NCI-H2196 (cell line): ENCODE measurements around the gene HSH2D.

Source experiments
- DNase-seq: peaks from one replicate; lab custom pipeline; 2025; ENCODE audit not compliant: unreplicated experiment; lab: John Stamatoyannopoulos, UW

Gene HSH2D

GRCh38 chr19:16191216-16191908, 47.9 kb downstream of the HSH2D start:
- DNase-seq, result no peak

- DNase-seq, result no peak
Observed at GRCh38 chr19:16193466-16193865, 50.0 kb downstream of the HSH2D start.

GRCh38 chr19:16197188-16197621, 53.7 kb downstream of the HSH2D start:
- no peak for DNase-seq

GRCh38 chr19:16197622-16198369, 54.3 kb downstream of the HSH2D start, which contains the start of gene AP1M1:
AP1M1 (plus strand) TSS chr19:16197911; CDS start chr19:16198027, 116 bp downstream.
- peak; percentile 98 for DNase-seq

- no peak for DNase-seq
Observed at GRCh38 chr19:16198370-16198651, 54.8 kb downstream of the HSH2D start.

GRCh38 chr19:16199275-16199932, 55.9 kb downstream of the HSH2D start:
- no peak for DNase-seq

GRCh38 chr19:16200038-16201010, 56.8 kb downstream of the HSH2D start:
- DNase-seq, result no peak

- no peak for DNase-seq
Observed at GRCh38 chr19:16201011-16201391, 57.5 kb downstream of the HSH2D start.

GRCh38 chr19:16202320-16203255, 59.1 kb downstream of the HSH2D start:
- no peak for DNase-seq

GRCh38 chr19:16203256-16204004, 59.9 kb downstream of the HSH2D start:
- no peak for DNase-seq

GRCh38 chr19:16204005-16204294, 60.5 kb downstream of the HSH2D start:
- DNase-seq, result no peak

GRCh38 chr19:16205205-16206045, 61.9 kb downstream of the HSH2D start:
- no peak for DNase-seq

GRCh38 chr19:16206046-16206605, 62.6 kb downstream of the HSH2D start:
- no peak for DNase-seq

GRCh38 chr19:16206637-16207036, 63.2 kb downstream of the HSH2D start:
- no peak for DNase-seq

GRCh38 chr19:16207063-16207462, 63.6 kb downstream of the HSH2D start:
- DNase-seq, result no peak

GRCh38 chr19:16207490-16208025, 64.1 kb downstream of the HSH2D start:
- no peak for DNase-seq
